Adrenal gland (tissue), 5 donors: ENCODE results near the gene AP3B2.

Experiments used
- POLR2A ChIP-seq, 2 donors: fragments of 450-650 bp; IDR thresholded peaks; one replicate each; pipeline ENCODE4 v1.6.1; 2017; ENCODE audit warnings: antibody characterized with exemption in 2 of 2, mild to moderate bottlenecking in 2 of 2, moderate library complexity in 1 of 2
- TF ChIP-seq, protein P1 (sequence below), 6 experiments: fragments of 450-650 bp in 4 of 6; fragments of 200-600 bp in 2 of 6; sonication (generic) in 1 of 6; IDR thresholded peaks; 1 replicate in 5 of 6; 2 replicates in 1 of 6; pipeline versions ENCODE4 v1.5.1 to v1.8.0; 2016 to 2021; ENCODE audit warnings: antibody characterized with exemption in 6 of 6, mild to moderate bottlenecking in 2 of 6, moderate library complexity in 1 of 6
- donor health status: DM: no; HTN: no; CAD: no.

DNA sequence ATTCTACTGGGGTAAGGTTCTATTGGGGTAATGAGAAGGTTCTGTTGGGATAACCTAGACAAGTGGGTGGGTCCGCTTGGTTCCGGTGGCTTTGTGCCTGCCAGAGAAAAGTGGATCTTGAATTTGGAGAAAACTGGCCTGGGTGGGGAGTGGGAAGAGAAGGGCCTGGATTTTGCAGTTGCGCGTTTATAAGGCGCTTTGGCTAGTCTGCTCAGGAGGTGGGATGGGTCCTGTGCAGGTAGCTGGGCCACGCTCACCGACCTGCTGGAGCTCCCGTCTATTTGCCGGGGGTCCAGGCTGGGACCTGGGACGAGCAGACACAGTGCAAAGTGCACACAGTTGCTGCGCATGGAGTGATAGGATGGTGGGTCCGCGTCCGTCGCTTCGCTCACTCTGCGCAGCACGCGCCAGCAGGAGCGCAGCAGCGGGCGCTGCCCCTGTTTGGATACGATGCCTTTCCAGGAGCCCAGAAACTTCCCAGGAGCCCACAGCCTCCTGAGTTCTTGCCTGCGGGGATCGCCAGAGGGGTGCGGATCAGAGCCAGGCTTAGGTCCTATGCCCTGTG, 1.3 kb upstream of the AP3B2 start:
- TF ChIP-seq, protein P1, sequence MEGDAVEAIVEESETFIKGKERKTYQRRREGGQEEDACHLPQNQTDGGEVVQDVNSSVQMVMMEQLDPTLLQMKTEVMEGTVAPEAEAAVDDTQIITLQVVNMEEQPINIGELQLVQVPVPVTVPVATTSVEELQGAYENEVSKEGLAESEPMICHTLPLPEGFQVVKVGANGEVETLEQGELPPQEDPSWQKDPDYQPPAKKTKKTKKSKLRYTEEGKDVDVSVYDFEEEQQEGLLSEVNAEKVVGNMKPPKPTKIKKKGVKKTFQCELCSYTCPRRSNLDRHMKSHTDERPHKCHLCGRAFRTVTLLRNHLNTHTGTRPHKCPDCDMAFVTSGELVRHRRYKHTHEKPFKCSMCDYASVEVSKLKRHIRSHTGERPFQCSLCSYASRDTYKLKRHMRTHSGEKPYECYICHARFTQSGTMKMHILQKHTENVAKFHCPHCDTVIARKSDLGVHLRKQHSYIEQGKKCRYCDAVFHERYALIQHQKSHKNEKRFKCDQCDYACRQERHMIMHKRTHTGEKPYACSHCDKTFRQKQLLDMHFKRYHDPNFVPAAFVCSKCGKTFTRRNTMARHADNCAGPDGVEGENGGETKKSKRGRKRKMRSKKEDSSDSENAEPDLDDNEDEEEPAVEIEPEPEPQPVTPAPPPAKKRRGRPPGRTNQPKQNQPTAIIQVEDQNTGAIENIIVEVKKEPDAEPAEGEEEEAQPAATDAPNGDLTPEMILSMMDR (IDR thresholded peaks at IDR 0.05), result no peak
- no peak for TF ChIP-seq POLR2A (IDR thresholded peaks at IDR 0.05)
